Esophagus squamous epithelium (tissue), 5 donors: ENCODE results near the gene LPIN1. TPM values are rescaled to one million over a fixed set of nuclear protein-coding genes. Genes with fewer than 3 reads are reported as not detected.

Experiments used
- DNase-seq: peaks from one replicate; lab custom pipeline; 2025; lab: John Stamatoyannopoulos, UW
- H3K27ac ChIP-seq, 4 donors: fragments of 200-600 bp; sonication (generic); one replicate each; pipeline ENCODE4 v1.5.1; 2016 to 2019; ENCODE audit warnings: mild to moderate bottlenecking in 1 of 4
- H3K27me3 ChIP-seq, 4 donors: fragments of 200-600 bp; sonication (generic); 1 replicate in 3 of 4; 2 replicates in 1 of 4; pipeline versions ENCODE4 v1.5.1 to v1.6.0; 2017 to 2021; ENCODE audit warnings: antibody characterized with exemption in 1 of 4
- H3K36me3 ChIP-seq, 3 donors: fragments of 200-600 bp; sonication (generic); one replicate each; pipeline ENCODE4 v1.5.1; 2016 to 2019
- H3K4me1 ChIP-seq, 3 donors: fragments of 200-600 bp; sonication (generic); one replicate each; pipeline ENCODE4 v1.5.1; 2017 to 2019
- H3K4me3 ChIP-seq, 4 donors: fragments of 200-600 bp; sonication (generic); 1 replicate in 3 of 4; 2 replicates in 1 of 4; pipeline ENCODE4 v1.5.1; 2016 to 2019; ENCODE audit warnings: mild to moderate bottlenecking in 2 of 4, moderate library complexity in 1 of 4
- H3K9me3 ChIP-seq, 3 donors: fragments of 200-600 bp; sonication (generic); one replicate each; pipeline ENCODE4 v1.5.1; 2016 to 2019
- POLR2A ChIP-seq, 4 donors: fragments of 450-650 bp; IDR thresholded peaks; one replicate each; pipeline ENCODE4 v1.6.1; 2017; ENCODE audit warnings: antibody characterized with exemption in 4 of 4, mild to moderate bottlenecking in 4 of 4, moderate library complexity in 3 of 4
- WGBS, 2 donors: methylation state at CpG; one replicate each; pipeline ENCODE4 v1.1.5; 2018; 5-methylcytosine and 5-hydroxymethylcytosine counted together
- intact Hi-C: fragments of 100-400 bp; cut with DNase I; formaldehyde crosslinking; loops from one replicate; pipeline ENCODE4 v1.15.0; 2022
- small RNA-seq, 4 donors: library from RNA; depleted of rRNA; stranded (forward); fragments of <200 nt; gene quantifications; one replicate each; pipeline ENCODE3, GENCODE V24; 2016
- total RNA-seq, 4 donors: library from RNA; depleted of rRNA; stranded (reverse); fragments of >200 nt; gene quantifications; one replicate each; pipeline ENCODE4 v1.1.0, GENCODE V29; 2016
- TF ChIP-seq, protein P1 (sequence below), 6 experiments: fragments of 450-650 bp in 4 of 6; fragments of 200-600 bp in 2 of 6; sonication (generic) in 2 of 6; IDR thresholded peaks; one replicate each; pipeline ENCODE4 v1.5.1; 2016 to 2019; ENCODE audit warnings: antibody characterized with exemption in 6 of 6, mild to moderate bottlenecking in 4 of 6, moderate library complexity in 4 of 6
- donor health status: DM: yes; HTN: yes; CAD: no.

LPIN1 gene
- total RNA-seq, 4 donors from 2014 or later = 16.9 to 80.9 (median 39.7) TPM

DNA sequence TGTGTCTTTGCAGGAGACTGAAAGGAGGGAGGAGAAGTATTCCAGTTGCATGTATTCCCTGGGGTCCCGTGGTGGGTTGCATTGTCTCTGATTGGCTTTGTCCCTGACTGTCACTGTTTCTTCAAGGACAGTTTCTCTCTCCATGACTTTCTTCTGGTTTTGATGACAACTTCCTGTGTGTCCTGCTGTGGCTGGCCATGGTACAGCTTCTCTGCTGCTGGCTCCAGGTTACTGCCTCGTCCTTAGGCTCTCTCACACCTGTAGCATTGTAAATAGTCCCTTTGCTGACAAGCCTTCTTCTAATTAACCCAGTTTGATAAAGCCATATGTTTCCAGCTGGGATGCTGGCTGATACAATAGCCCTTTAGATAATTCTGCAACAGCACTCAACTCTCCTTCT lies 129.0 kb downstream of the LPIN1 start:
- no peak for DNase-seq
- 79 to 100% methylated on average over 1 to 2 of the region's 2 CpGs for WGBS, 2 donors
- Histone ChIP-seq H3K27me3 (no peaks in the 10 kb centered on the region), H3K4me1 (peaks cover 0 to 18% (median 13%) of the 10 kb centered on the region in 3 donors), H3K9me3 (no peaks in the 10 kb centered on the region), H3K4me3 (no peak overlapping the region), H3K36me3 (no peaks in the 10 kb centered on the region), H3K27ac (no peak overlapping the region)
- TF ChIP-seq, protein P1, sequence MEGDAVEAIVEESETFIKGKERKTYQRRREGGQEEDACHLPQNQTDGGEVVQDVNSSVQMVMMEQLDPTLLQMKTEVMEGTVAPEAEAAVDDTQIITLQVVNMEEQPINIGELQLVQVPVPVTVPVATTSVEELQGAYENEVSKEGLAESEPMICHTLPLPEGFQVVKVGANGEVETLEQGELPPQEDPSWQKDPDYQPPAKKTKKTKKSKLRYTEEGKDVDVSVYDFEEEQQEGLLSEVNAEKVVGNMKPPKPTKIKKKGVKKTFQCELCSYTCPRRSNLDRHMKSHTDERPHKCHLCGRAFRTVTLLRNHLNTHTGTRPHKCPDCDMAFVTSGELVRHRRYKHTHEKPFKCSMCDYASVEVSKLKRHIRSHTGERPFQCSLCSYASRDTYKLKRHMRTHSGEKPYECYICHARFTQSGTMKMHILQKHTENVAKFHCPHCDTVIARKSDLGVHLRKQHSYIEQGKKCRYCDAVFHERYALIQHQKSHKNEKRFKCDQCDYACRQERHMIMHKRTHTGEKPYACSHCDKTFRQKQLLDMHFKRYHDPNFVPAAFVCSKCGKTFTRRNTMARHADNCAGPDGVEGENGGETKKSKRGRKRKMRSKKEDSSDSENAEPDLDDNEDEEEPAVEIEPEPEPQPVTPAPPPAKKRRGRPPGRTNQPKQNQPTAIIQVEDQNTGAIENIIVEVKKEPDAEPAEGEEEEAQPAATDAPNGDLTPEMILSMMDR (IDR thresholded peaks at IDR 0.05) = no peak
- no peak for TF ChIP-seq POLR2A (IDR thresholded peaks at IDR 0.05)
- intact Hi-C loops = no loop called here

DNA sequence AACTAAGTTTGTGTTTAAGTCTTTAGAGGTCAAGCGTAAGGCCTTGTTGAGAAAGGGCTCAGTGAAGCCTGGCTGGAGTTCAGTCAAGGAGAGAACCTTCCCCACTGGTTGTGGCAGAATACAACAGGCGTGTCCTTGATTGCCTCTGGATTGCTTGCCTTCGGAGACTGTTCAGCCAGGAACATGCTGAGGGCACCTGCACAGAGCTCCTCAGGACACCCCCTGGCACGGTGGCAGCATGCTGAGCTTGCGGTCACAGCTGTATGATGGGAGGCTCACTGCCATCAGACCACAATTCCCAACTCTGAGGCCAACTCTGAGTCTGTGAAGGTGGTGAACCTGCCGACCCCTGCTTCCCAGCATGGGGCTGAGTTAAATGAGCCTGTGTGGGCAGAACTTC lies 130.0 kb downstream of the LPIN1 start:
- intact Hi-C loops = no loop called here
- WGBS, 2 donors = 89 to 90% methylated on average over 3 to 6 of the region's 6 CpGs
- no peak overlapping the region for H3K27ac ChIP-seq
- H3K27me3 ChIP-seq = no peaks in the 10 kb centered on the region
- no peak for TF ChIP-seq POLR2A (IDR thresholded peaks at IDR 0.05)
- peaks cover 0 to 18% (median 13%) of the 10 kb centered on the region in 3 donors for H3K4me1 ChIP-seq
- no peaks in the 10 kb centered on the region for H3K9me3 ChIP-seq
- H3K36me3 ChIP-seq = no peaks in the 10 kb centered on the region
- no peak overlapping the region for H3K4me3 ChIP-seq
- no peak for DNase-seq

DNA sequence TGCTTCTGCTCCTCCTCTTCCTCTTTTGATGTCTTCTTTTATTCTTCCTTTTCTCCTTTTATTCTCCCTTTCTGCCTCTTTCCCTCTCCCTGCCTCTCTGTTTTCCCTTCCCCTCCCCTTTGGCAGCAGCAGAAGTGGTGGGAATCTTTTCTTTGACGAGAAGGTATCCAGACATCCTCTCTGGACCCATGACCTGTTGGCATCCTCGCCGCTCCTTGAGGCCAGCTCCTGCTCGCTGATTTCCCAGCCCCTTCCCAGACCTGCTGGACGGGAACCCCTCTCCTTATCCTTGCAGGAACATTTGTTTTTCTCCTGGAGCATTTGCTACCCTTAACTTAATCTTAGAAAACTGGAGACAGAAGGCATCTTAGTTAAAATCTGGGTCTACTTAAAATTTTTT lies 130.5 kb downstream of the LPIN1 start:
- no peak overlapping the region for H3K4me3 ChIP-seq
- H3K36me3 ChIP-seq = no peaks in the 10 kb centered on the region
- intact Hi-C loops = no loop called here
- H3K27me3 ChIP-seq = no peaks in the 10 kb centered on the region
- WGBS, 2 donors = 82 to 83% methylated on average over 5 of the region's 5 CpGs
- H3K9me3 ChIP-seq = no peaks in the 10 kb centered on the region
- DNase-seq = no peak
- peaks cover 0 to 18% (median 13%) of the 10 kb centered on the region in 3 donors for H3K4me1 ChIP-seq
- no peak overlapping the region for H3K27ac ChIP-seq
- TF ChIP-seq POLR2A (IDR thresholded peaks at IDR 0.05) = no peak

Small RNA genes lying within 50 kb of the gene (small RNA-seq; reads per million reads assigned to genes)
- 0 reads per million in 4 donors for gene MIR4262
- 0 reads per million in 4 donors for gene MIR548S

Other genes with a start within 250 kb of the LPIN1 start
- 1 to 10 TPM in 1 of 4 donors, under 1 TPM in 3; 0.08 to 1.7 (median 0.51) TPM for gene GREB1, start 212.6 kb upstream of the LPIN1 start, total RNA-seq
- gene NTSR2, start 76.4 kb upstream of the LPIN1 start, total RNA-seq = not detected